Prostate gland (tissue), 2 donors: ENCODE data around the gene PAQR5.

ENCODE experiments used
- CTCF ChIP-seq, 4 experiments: fragments of 200-600 bp in 2 of 4; fragments of 450-650 bp in 2 of 4; sonication (generic) in 2 of 4; IDR thresholded peaks; 1 replicate in 3 of 4; 2 replicates in 1 of 4; pipeline ENCODE4 v1.5.1; 2016 to 2019; ENCODE audit warnings: antibody characterized with exemption in 4 of 4, mild to moderate bottlenecking in 2 of 4, moderate library complexity in 2 of 4
- POLR2A ChIP-seq: fragments of 450-650 bp; IDR thresholded peaks from one replicate; pipeline ENCODE4 v1.6.1; 2016; ENCODE audit warnings: antibody characterized with exemption, mild to moderate bottlenecking

- TF ChIP-seq CTCF (IDR thresholded peaks at IDR 0.05): no peak
- TF ChIP-seq POLR2A: no peak
Observed at GRCh38 chr15:69317392-69317841, 18.7 kb downstream of the PAQR5 start.
